ENCODE data around the gene HOMER1.

The HOMER1 gene

GRCh38 chr5:79487251-79487650, 26.7 kb downstream of the HOMER1 start:
- DNase-seq, result no peak

GRCh38 chr5:79486116-79486515, 27.8 kb downstream of the HOMER1 start:
- DNase-seq, result no peak

- DNase-seq, result no peak
Observed at GRCh38 chr5:79484731-79485130, 29.2 kb downstream of the HOMER1 start.

GRCh38 chr5:79481574-79481973, 32.4 kb downstream of the HOMER1 start:
- DNase-seq, result no peak

- no peak for DNase-seq
Observed at GRCh38 chr5:79480991-79481390, 32.9 kb downstream of the HOMER1 start.

- no peak for DNase-seq
Observed at GRCh38 chr5:79475152-79475466, 38.8 kb downstream of the HOMER1 start.

- no peak for DNase-seq
Observed at GRCh38 chr5:79474367-79475151, 39.4 kb downstream of the HOMER1 start.

- no peak for DNase-seq
Observed at GRCh38 chr5:79471556-79471955, 42.4 kb downstream of the HOMER1 start.

- DNase-seq, result no peak
Observed at GRCh38 chr5:79464695-79465332, 49.1 kb downstream of the HOMER1 start.

- DNase-seq, result no peak
Observed at GRCh38 chr5:79464278-79464677, 49.7 kb downstream of the HOMER1 start.

- DNase-seq, result no peak
Observed at GRCh38 chr5:79459626-79460025, 54.3 kb downstream of the HOMER1 start.

GRCh38 chr5:79456890-79457583, 56.9 kb downstream of the HOMER1 start:
- DNase-seq, result no peak

GRCh38 chr5:79456400-79456799, 57.5 kb downstream of the HOMER1 start:
- no peak for DNase-seq

GRCh38 chr5:79454043-79454442, 59.9 kb downstream of the HOMER1 start:
- DNase-seq, result no peak

- no peak for DNase-seq
Observed at GRCh38 chr5:79448336-79448735, 65.6 kb downstream of the HOMER1 start.

- DNase-seq, result no peak
Observed at GRCh38 chr5:79436821-79437220, 77.1 kb downstream of the HOMER1 start.

GRCh38 chr5:79436224-79436623, 77.7 kb downstream of the HOMER1 start:
- no peak for DNase-seq

GRCh38 chr5:79430196-79430595, 83.7 kb downstream of the HOMER1 start:
- DNase-seq, result no peak

- DNase-seq, result no peak
Observed at GRCh38 chr5:79423296-79423695, 90.6 kb downstream of the HOMER1 start.

GRCh38 chr5:79420248-79420647, 93.7 kb downstream of the HOMER1 start:
- no peak for DNase-seq

- DNase-seq, result no peak
Observed at GRCh38 chr5:79418276-79418675, 95.7 kb downstream of the HOMER1 start.

GRCh38 chr5:79417495-79417894, 96.4 kb downstream of the HOMER1 start:
- DNase-seq, result no peak

GRCh38 chr5:79416499-79416898, 97.4 kb downstream of the HOMER1 start:
- DNase-seq, result no peak

- no peak for DNase-seq
Observed at GRCh38 chr5:79413112-79413511, 100.8 kb downstream of the HOMER1 start.
